Parathyroid adenoma (tissue), 2 donors: ENCODE data around the gene FSIP1.
A peak's percentile ranks its signal among the peaks of the same experiment; 100 is the strongest.

Experiments
- H2AFZ ChIP-seq: fragments of 300-600 bp; sonication (generic); one replicate; pipeline ENCODE4 v1.7.0; 2017; ENCODE audit warnings: antibody characterized with exemption, mild to moderate bottlenecking
- H3K27ac ChIP-seq: fragments of 300-600 bp; sonication (generic); one replicate; pipeline ENCODE4 v1.7.0; 2017
- H3K27me3 ChIP-seq: fragments of 300-600 bp; sonication (generic); one replicate; pipeline ENCODE4 v1.7.0; 2017; ENCODE audit warnings: low read length; ENCODE audit not compliant: control insufficient read depth, insufficient read depth
- H3K36me3 ChIP-seq: fragments of 300-600 bp; sonication (generic); one replicate; pipeline ENCODE4 v1.7.0; 2017; ENCODE audit warnings: low read length; ENCODE audit not compliant: control insufficient read depth, insufficient read depth
- H3K4me1 ChIP-seq: fragments of 300-600 bp; sonication (generic); one replicate; pipeline ENCODE4 v1.7.0; 2017; ENCODE audit warnings: control low read depth
- H3K4me2 ChIP-seq: fragments of 300-600 bp; sonication (generic); one replicate; pipeline ENCODE4 v1.7.0; 2017; ENCODE audit warnings: low read length
- H3K4me3 ChIP-seq: fragments of 300-600 bp; sonication (generic); one replicate; pipeline ENCODE4 v1.7.0; 2017; ENCODE audit warnings: low read depth, low read length
- H3K79me2 ChIP-seq: fragments of 300-600 bp; sonication (generic); one replicate; pipeline ENCODE4 v1.7.0; 2017; ENCODE audit warnings: control low read depth
- H3K9ac ChIP-seq: fragments of 300-600 bp; sonication (generic); one replicate; pipeline ENCODE4 v1.7.0; 2017; ENCODE audit warnings: mild to moderate bottlenecking
- H3K9me3 ChIP-seq: fragments of 300-600 bp; sonication (generic); one replicate; pipeline ENCODE4 v1.7.0; 2017; ENCODE audit warnings: low read length; ENCODE audit not compliant: control insufficient read depth
- TF ChIP-seq, protein P1 (sequence below): fragments of 300-600 bp; sonication (generic); IDR thresholded peaks from one replicate; pipeline ENCODE4 v1.7.0; 2017; ENCODE audit warnings: antibody characterized with exemption, mild to moderate bottlenecking
- donor health status: primary hyperparathyroidism.

The FSIP1 gene

GRCh38 chr15:39668457-39668856 is 114.2 kb downstream of the FSIP1 start:
- no peaks in the 10 kb centered on the region for H3K27me3 ChIP-seq
- H3K9me3 ChIP-seq, result no peaks in the 10 kb centered on the region
- H3K79me2 ChIP-seq, result no peaks in the 10 kb centered on the region
- no peak overlapping the region for H3K27ac ChIP-seq
- H3K4me3 ChIP-seq, result no peak overlapping the region
- no peaks in the 10 kb centered on the region for H3K36me3 ChIP-seq
- TF ChIP-seq, protein P1, sequence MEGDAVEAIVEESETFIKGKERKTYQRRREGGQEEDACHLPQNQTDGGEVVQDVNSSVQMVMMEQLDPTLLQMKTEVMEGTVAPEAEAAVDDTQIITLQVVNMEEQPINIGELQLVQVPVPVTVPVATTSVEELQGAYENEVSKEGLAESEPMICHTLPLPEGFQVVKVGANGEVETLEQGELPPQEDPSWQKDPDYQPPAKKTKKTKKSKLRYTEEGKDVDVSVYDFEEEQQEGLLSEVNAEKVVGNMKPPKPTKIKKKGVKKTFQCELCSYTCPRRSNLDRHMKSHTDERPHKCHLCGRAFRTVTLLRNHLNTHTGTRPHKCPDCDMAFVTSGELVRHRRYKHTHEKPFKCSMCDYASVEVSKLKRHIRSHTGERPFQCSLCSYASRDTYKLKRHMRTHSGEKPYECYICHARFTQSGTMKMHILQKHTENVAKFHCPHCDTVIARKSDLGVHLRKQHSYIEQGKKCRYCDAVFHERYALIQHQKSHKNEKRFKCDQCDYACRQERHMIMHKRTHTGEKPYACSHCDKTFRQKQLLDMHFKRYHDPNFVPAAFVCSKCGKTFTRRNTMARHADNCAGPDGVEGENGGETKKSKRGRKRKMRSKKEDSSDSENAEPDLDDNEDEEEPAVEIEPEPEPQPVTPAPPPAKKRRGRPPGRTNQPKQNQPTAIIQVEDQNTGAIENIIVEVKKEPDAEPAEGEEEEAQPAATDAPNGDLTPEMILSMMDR, result no peak
- no peaks in the 10 kb centered on the region for H3K4me1 ChIP-seq
- H3K9ac ChIP-seq, result no peak overlapping the region
- no peak overlapping the region for H2AFZ ChIP-seq
- H3K4me2 ChIP-seq, result no peak overlapping the region

DNA sequence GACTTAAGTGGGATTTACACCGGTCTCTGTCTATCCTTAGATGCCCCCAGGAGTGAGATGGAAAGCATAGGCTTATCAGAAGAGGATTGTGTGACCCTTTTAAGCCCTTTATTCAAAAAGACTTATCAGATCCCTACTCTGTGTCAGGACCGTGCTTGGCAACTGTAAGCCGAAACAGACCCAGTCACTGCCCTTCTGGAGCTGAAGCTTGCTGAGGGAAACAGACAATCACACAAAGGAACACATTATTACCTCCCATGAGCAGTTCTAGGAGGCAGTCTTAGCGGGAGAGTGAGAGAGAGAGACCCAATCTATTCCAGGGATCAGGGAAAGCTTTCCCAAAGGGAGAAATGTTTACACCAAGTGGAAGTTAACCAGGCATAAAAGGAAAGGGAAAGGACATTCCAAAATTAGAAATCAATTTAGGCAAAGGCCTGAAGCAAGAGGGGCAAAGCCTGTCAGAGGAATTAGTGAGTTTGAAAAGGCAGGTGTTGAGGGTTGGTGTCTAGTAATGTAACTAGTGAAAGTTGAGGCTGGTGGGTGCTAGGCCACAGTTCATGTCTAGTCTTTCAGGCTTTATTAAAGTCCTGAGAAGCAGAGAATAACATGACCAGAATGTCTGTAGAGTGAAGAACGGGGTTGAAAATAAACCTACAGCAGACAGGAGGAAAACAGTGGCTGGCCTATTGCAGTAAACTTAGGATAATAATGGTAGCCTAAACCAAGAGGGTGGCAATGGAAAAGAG is 115.1 kb downstream of the FSIP1 start:
- TF ChIP-seq, protein P1, result no peak
- Histone ChIP-seq H3K4me3 (no peak overlapping the region), H3K27ac (no peak overlapping the region), H3K4me1 (no peaks in the 10 kb centered on the region), H3K36me3 (no peaks in the 10 kb centered on the region), H3K4me2 (no peak overlapping the region), H3K79me2 (no peaks in the 10 kb centered on the region), H2AFZ (no peak overlapping the region), H3K27me3 (no peaks in the 10 kb centered on the region), H3K9ac (no peak overlapping the region), H3K9me3 (no peaks in the 10 kb centered on the region)

DNA sequence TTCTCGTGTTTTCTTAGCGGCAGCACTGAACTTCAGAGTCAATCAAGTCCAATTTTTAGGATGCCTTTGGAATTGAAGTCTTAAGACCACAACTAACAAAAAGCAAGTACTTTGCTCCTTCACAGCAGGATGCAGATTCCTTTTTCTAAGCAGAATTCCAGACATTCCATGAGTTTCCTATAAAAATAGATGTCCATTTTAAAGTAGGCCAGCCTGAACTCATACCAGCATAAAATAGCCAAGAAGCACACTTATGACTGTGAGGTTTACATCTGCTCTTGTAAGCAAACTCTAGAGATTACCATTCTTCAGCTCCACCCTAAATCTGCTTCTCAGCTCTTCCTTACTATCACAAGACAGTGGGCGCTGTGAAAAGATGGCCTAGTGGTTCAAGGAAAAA is 116.0 kb downstream of the FSIP1 start:
- Histone ChIP-seq H3K36me3 (no peaks in the 10 kb centered on the region), H3K4me2 (no peak overlapping the region), H3K9me3 (no peaks in the 10 kb centered on the region), H3K9ac (no peak overlapping the region), H3K79me2 (no peaks in the 10 kb centered on the region), H3K27ac (no peak overlapping the region), H3K4me3 (no peak overlapping the region), H3K4me1 (no peaks in the 10 kb centered on the region), H3K27me3 (no peaks in the 10 kb centered on the region), H2AFZ (no peak overlapping the region)
- TF ChIP-seq, protein P1, result no peak

DNA sequence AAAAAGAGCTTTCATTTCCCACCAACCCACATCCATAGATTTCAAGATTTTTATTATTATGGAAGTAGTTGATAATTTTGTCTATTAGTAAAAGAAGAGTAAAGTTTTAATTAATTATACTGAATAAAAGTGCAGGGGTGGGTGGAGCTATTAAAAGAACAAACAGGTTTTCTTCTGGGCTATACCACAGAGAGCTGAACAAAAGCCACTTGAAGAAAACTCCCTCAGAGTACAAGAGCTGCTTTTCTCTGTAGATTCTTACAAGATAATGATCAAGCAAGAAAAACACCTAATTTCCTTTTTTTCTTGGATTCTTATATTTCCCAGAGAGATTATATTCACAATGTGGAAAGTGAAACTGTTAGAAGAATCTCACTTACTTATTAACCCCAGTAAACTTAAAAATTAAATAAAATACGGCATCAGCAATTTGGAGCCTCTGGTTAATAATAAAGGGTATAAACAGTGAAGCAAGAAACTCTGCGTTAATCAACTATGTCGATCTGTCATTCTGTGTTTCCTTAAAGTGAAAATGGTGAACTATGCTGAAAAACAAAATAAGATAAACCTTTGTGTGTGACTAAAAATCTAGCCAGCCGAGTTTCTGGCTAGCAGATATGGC is 116.9 kb downstream of the FSIP1 start:
- Histone ChIP-seq H2AFZ (no peak overlapping the region), H3K4me3 (peak overlapping the region; percentile 37), H3K36me3 (no peaks in the 10 kb centered on the region), H3K27ac (no peak overlapping the region), H3K4me1 (no peaks in the 10 kb centered on the region), H3K79me2 (no peaks in the 10 kb centered on the region), H3K4me2 (peak overlapping the region; percentile 56), H3K9me3 (no peaks in the 10 kb centered on the region), H3K9ac (no peak overlapping the region), H3K27me3 (no peaks in the 10 kb centered on the region)
- TF ChIP-seq, protein P1, result no peak
